ENCODE results near the gene PTGR2. TPM values are rescaled to one million over a fixed set of nuclear protein-coding genes. Genes with fewer than 3 reads are reported as not detected.

PTGR2 gene
- total RNA-seq, 1 donor from 2014 or later: 14.0 TPM

DNA sequence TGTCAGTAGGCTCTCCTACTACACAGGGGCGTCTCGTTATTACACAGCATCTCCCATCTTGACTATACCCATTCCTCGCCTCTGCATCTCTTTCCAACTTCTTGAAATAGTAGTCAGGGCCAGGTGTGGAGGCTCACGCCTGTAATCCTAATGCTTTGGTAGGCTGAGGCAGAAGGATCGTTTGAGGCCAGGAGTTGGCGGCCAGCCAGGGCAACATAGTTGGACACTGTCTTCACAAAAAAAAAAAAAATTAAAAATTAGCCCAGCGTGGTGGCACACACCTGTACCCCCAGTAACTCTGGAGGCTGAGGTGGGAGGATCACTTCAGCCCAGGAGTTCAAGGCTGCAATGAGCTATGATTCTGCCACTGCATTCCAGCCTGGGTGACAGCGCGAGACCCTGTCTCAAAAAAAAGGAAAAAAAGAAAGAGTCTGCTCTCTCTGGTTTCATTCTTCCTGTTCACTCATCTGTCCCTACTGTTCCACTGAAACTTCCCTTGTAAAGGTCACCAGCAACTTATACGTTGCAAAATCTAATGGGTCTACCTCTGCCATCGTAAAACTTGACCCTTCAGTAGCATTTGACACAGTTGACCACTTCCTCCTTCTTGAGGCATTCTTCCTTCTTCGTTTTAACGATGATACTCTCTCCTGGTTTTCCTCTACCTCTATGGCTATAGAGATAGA is 41.0 kb upstream of the PTGR2 start:
- Mint-ChIP-seq H3K9me3 (peaks cover 3% of the 10 kb centered on the region), H3K27ac (no peak overlapping the region), H3K4me3 (no peak overlapping the region), H3K4me1 (peaks cover 6% of the 10 kb centered on the region), H3K36me3 (no peaks in the 10 kb centered on the region), H3K27me3 (ENCODE audit: low read depth) (no peaks in the 10 kb centered on the region)
- no peak for DNase-seq (ENCODE audit: low spot score in 2 of 2, unreplicated experiment in 2 of 2)
- no peak for TF ChIP-seq CTCF (IDR thresholded peaks at IDR 0.05; ENCODE audit: unreplicated experiment)

GRCh38 chr14:73811164-73811503 is 40.5 kb upstream of the PTGR2 start:
- Mint-ChIP-seq H3K27ac (no peak overlapping the region), H3K27me3 (ENCODE audit: low read depth) (no peaks in the 10 kb centered on the region), H3K9me3 (peaks cover 3% of the 10 kb centered on the region), H3K4me3 (no peak overlapping the region), H3K4me1 (peaks cover 6% of the 10 kb centered on the region), H3K36me3 (no peaks in the 10 kb centered on the region)
- TF ChIP-seq CTCF (IDR thresholded peaks at IDR 0.05; ENCODE audit: unreplicated experiment): no peak
- no peak for DNase-seq (ENCODE audit: low spot score in 2 of 2, unreplicated experiment in 2 of 2)

- H3K4me3 Mint-ChIP-seq: no peak overlapping the region
- peaks cover 3% of the 10 kb centered on the region for H3K9me3 Mint-ChIP-seq
- peaks cover 7% of the 10 kb centered on the region for H3K4me1 Mint-ChIP-seq
- H3K36me3 Mint-ChIP-seq: no peaks in the 10 kb centered on the region
- no peak for DNase-seq (ENCODE audit: low spot score in 2 of 2, unreplicated experiment in 2 of 2)
- H3K27me3 Mint-ChIP-seq (ENCODE audit: low read depth): no peaks in the 10 kb centered on the region
- TF ChIP-seq CTCF (IDR thresholded peaks at IDR 0.05; ENCODE audit: unreplicated experiment): no peak
- H3K27ac Mint-ChIP-seq: no peak overlapping the region
Measured at GRCh38 chr14:73814153-73814552, 37.5 kb upstream of the PTGR2 start.

DNA sequence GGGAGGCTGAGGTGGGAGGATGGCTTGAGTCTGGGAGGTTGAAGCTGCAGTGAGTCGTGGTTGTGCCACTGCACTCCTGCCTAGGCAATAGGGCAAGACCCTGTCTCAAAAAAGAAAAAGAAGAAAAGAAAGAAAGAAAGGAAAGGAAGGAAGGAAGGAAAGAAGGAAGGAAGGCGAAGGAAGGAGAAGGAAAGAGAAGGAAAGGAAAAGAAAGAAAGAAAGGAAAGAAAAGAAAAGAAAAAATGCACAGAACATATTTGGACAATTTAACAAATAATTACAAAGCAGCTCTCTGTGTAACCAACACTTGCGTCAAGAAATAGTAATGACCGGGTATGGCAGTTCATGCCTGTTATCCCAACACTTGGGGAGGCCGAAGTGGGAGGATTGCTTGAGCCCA is 35.8 kb upstream of the PTGR2 start:
- Mint-ChIP-seq H3K27ac (no peak overlapping the region), H3K27me3 (ENCODE audit: low read depth) (no peaks in the 10 kb centered on the region), H3K4me1 (peaks cover 7% of the 10 kb centered on the region), H3K4me3 (no peak overlapping the region), H3K9me3 (peaks cover 1% of the 10 kb centered on the region), H3K36me3 (no peaks in the 10 kb centered on the region)
- TF ChIP-seq CTCF (IDR thresholded peaks at IDR 0.05; ENCODE audit: unreplicated experiment): no peak
- DNase-seq (ENCODE audit: low spot score in 2 of 2, unreplicated experiment in 2 of 2): no peak

DNA sequence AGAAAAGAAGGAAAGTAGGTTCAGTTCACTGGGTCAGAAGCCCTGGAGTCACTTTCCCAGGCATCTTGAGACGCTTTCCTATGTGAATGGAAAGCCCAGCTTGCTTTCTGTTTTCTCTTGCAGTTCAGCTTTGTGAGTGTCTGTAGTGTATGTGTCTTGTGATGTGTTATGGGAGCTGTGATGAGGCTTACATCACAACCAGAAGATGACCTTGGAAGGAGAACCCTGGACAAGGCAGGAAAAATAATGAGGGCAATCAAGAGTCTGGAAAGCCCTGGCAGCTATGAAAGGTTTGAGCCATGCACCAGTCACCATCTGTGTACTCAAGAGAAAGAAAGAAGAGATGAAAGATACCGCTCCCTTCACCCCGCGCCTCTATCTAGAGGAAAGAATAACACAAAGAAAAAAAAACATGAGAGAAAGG is 35.2 kb upstream of the PTGR2 start:
- peak overlapping the region; percentile 39 for H3K27ac Mint-ChIP-seq
- H3K36me3 Mint-ChIP-seq: no peaks in the 10 kb centered on the region
- no peak for TF ChIP-seq CTCF (IDR thresholded peaks at IDR 0.05; ENCODE audit: unreplicated experiment)
- H3K9me3 Mint-ChIP-seq: no peaks in the 10 kb centered on the region
- no peak overlapping the region for H3K4me3 Mint-ChIP-seq
- no peaks in the 10 kb centered on the region for H3K27me3 Mint-ChIP-seq (ENCODE audit: low read depth)
- peaks cover 7% of the 10 kb centered on the region for H3K4me1 Mint-ChIP-seq
- no peak for DNase-seq (ENCODE audit: low spot score in 2 of 2, unreplicated experiment in 2 of 2)
